SK-N-SH (cell line): ENCODE measurements around the gene AGFG2. TPM values are rescaled to one million over a fixed set of nuclear protein-coding genes. Genes with fewer than 3 reads are reported as not detected.

ENCODE experiments used
- CTCF ChIA-PET: fragments of 300-600, 350-600 bp; formaldehyde crosslinking; extraction: SDS; loops from one replicate; lab custom pipeline; 2021; lab: Yijun Ruan, JAX
- POLR2A ChIA-PET: fragments of 350-600 bp; sonication (Branson Sonifier 250); formaldehyde crosslinking; extraction: SDS; loops from one replicate; lab custom pipeline; 2020; ENCODE audit warnings: antibody characterized with exemption, inconsistent platforms; lab: Yijun Ruan, JAX
- DNase-seq: peaks from one replicate; pipeline ENCODE4 v3.0.0; 2012
- H2AFZ ChIP-seq: fragments of 200-600 bp; sonication (generic); 2 replicates; pipeline ENCODE4 v1.8.1; 2016; ENCODE audit warnings: antibody characterized with exemption, mild to moderate bottlenecking, low read depth
- H3F3A ChIP-seq: fragments of 200-600 bp; sonication (generic); replicated peaks from 2 replicates; pipeline ENCODE3; 2016; ENCODE audit warnings: antibody characterized with exemption, mild to moderate bottlenecking; ENCODE audit not compliant: insufficient read depth
- H3K27ac ChIP-seq, 2 experiments: fragments of 200-500 bp in 1 of 2; fragments of 200-600 bp in 1 of 2; sonication (Bioruptor generic) in 1 of 2; sonication (generic), shearing (Covaris generic) in 1 of 2; 2 replicates each; pipeline versions ENCODE4 v1.5.1 to v1.6.1; 2014 to 2016; ENCODE audit warnings: low read depth in 2 of 2, inconsistent platforms in 1 of 2, low read length in 1 of 2, mild to moderate bottlenecking in 1 of 2, mixed read lengths in 1 of 2
- H3K27me3 ChIP-seq: fragments of 200-600 bp; sonication (generic), shearing (Covaris generic); 2 replicates; pipeline ENCODE4 v1.6.1; 2016; ENCODE audit warnings: mixed run types; ENCODE audit not compliant: insufficient read depth
- H3K36me3 ChIP-seq, 2 experiments: fragments of 200-500 bp in 1 of 2; fragments of 200-600 bp in 1 of 2; sonication (Bioruptor generic) in 1 of 2; sonication (generic) in 1 of 2; replicated peaks in 1 of 2; 2 replicates each; pipeline versions ENCODE3 to v1.5.1; 2014 to 2016; ENCODE audit warnings: low read length in 1 of 2, mild to moderate bottlenecking in 1 of 2; ENCODE audit not compliant: insufficient read depth in 2 of 2, control insufficient read depth in 1 of 2
- H3K4me1 ChIP-seq, 2 experiments: fragments of 200-500 bp in 1 of 2; fragments of 200-600 bp in 1 of 2; sonication (Bioruptor generic) in 1 of 2; sonication (generic), shearing (Covaris generic) in 1 of 2; 2 replicates each; pipeline versions ENCODE4 v1.5.1 to v1.6.1; 2014 to 2016; ENCODE audit warnings: low read depth in 1 of 2, low read length in 1 of 2, mixed run types in 1 of 2; ENCODE audit not compliant: insufficient read depth in 2 of 2, control insufficient read depth in 1 of 2
- H3K4me2 ChIP-seq: fragments of 200-600 bp; sonication (generic), shearing (Covaris generic); 2 replicates; pipeline ENCODE4 v1.6.1; 2017; ENCODE audit warnings: mixed run types
- H3K4me3 ChIP-seq, 2 experiments: fragments of 200-500 bp in 1 of 2; fragments of 200-600 bp in 1 of 2; sonication (Bioruptor generic) in 1 of 2; sonication (generic), shearing (Covaris generic) in 1 of 2; 2 replicates each; pipeline versions ENCODE4 v1.5.1 to v1.8.1; 2014 to 2016; ENCODE audit warnings: low read depth in 2 of 2, inconsistent platforms in 1 of 2, low read length in 1 of 2, mild to moderate bottlenecking in 1 of 2, mixed read lengths in 1 of 2, moderate library complexity in 1 of 2
- H3K79me2 ChIP-seq: fragments of 200-600 bp; sonication (generic); 2 replicates; pipeline ENCODE4 v1.8.1; 2017; ENCODE audit warnings: mild to moderate bottlenecking; ENCODE audit not compliant: insufficient read depth
- H3K9ac ChIP-seq: fragments of 200-600 bp; sonication (generic); 2 replicates; pipeline ENCODE4 v1.6.1; 2017; ENCODE audit warnings: mixed run types
- H3K9me2 ChIP-seq: fragments of 200-600 bp; sonication (generic); 2 replicates; pipeline ENCODE4 v1.6.1; 2017; ENCODE audit warnings: mixed run types
- H3K9me3 ChIP-seq: fragments of 200-600 bp; sonication (generic); 2 replicates; pipeline ENCODE4 v1.6.1; 2017; ENCODE audit warnings: mixed run types, mild to moderate bottlenecking, moderate library complexity
- H4K20me1 ChIP-seq: fragments of 200-600 bp; sonication (generic); 2 replicates; pipeline ENCODE4 v1.6.1; 2017; ENCODE audit warnings: mild to moderate bottlenecking, mixed run types; ENCODE audit not compliant: insufficient read depth
- CHD2 ChIP-seq: fragments of 150-350 bp; IDR thresholded peaks from 2 replicates; pipeline ENCODE4 v1.6.1; 2018; ENCODE audit warnings: low read length; ENCODE audit not compliant: partially characterized antibody
- ELF1 ChIP-seq: IDR thresholded peaks from 2 replicates; pipeline ENCODE4 v1.4.0; 2012
- EZH2phosphoT487 ChIP-seq: fragments of 200-600 bp; sonication (generic); IDR thresholded peaks from 2 replicates; pipeline ENCODE4 v1.6.1; 2017; ENCODE audit warnings: low read depth, mixed run types, mild to moderate bottlenecking, antibody characterized with exemption, moderate library complexity, borderline replicate concordance
- FOXJ3 ChIP-seq: sonication (generic); formaldehyde crosslinking; IDR thresholded peaks from 2 replicates; pipeline ENCODE4 v1.5.1; 2020; ENCODE audit warnings: mild to moderate bottlenecking, missing genetic modification reagents
- GATA2 ChIP-seq: sonication (generic); formaldehyde crosslinking; IDR thresholded peaks from 2 replicates; pipeline ENCODE4 v1.5.0; 2020; ENCODE audit warnings: mild to moderate bottlenecking, missing genetic modification reagents
- RCOR1 ChIP-seq: fragments of 150-350 bp; IDR thresholded peaks from 2 replicates; pipeline ENCODE4 v1.6.1; 2017; ENCODE audit warnings: antibody characterized with exemption, low read length
- RFX5 ChIP-seq: IDR thresholded peaks from 2 replicates; pipeline ENCODE4 v1.6.1; 2012; ENCODE audit warnings: mild to moderate bottlenecking, improper control_type of control experiment, low read length
- TAF1 ChIP-seq: IDR thresholded peaks from 2 replicates; pipeline ENCODE4 v1.6.1; 2012; ENCODE audit warnings: low read depth, mild to moderate bottlenecking, low read length, moderate library complexity, borderline replicate concordance
- TEAD4 ChIP-seq: IDR thresholded peaks from 2 replicates; pipeline ENCODE4 v1.4.0; 2012; ENCODE audit warnings: mild to moderate bottlenecking, borderline replicate concordance; ENCODE audit not compliant: insufficient read depth
- WGBS: methylation state at CpG from one replicate; pipeline ENCODE4 v1.1.6; 2017; ENCODE audit warnings: low lambda C conversion rate; 5-methylcytosine and 5-hydroxymethylcytosine counted together
- polyA plus RNA-seq, 3 experiments: library from polyadenylated mRNA; depleted of rRNA; stranded (reverse); fragments of >200 nt; gene quantifications; 2 replicates each; pipeline ENCODE4 v1.2.3, GENCODE V29; 2012
- TF ChIP-seq, protein P1 (sequence below): IDR thresholded peaks from 2 replicates; pipeline ENCODE4 v1.4.0; 2012; ENCODE audit warnings: low read depth
- TF ChIP-seq, protein P2 (sequence below): IDR thresholded peaks from 2 replicates; pipeline ENCODE4 v1.4.0; 2012; ENCODE audit warnings: low read depth, borderline replicate concordance
- TF ChIP-seq, protein P3 (sequence below): IDR thresholded peaks from 2 replicates; pipeline ENCODE4 v1.6.1; 2012; ENCODE audit warnings: mild to moderate bottlenecking, low read depth, low read length, moderate library complexity
- TF ChIP-seq, protein P4 (sequence below): IDR thresholded peaks from 2 replicates; pipeline ENCODE4; 2012
- TF ChIP-seq, protein P5 (sequence below): IDR thresholded peaks from 2 replicates; pipeline ENCODE4 v1.4.0; 2012; ENCODE audit warnings: low read depth, borderline replicate concordance
- TF ChIP-seq, protein P6 (sequence below): fragments of 200-600 bp; sonication (generic); IDR thresholded peaks from 2 replicates; pipeline ENCODE4 v1.6.1; 2017; ENCODE audit warnings: antibody characterized with exemption, mild to moderate bottlenecking, moderate library complexity

Gene AGFG2
- polyA plus RNA-seq, 1 of the 3 experiments (the other 2 are of a cell fraction), result 23.1 TPM

DNA sequence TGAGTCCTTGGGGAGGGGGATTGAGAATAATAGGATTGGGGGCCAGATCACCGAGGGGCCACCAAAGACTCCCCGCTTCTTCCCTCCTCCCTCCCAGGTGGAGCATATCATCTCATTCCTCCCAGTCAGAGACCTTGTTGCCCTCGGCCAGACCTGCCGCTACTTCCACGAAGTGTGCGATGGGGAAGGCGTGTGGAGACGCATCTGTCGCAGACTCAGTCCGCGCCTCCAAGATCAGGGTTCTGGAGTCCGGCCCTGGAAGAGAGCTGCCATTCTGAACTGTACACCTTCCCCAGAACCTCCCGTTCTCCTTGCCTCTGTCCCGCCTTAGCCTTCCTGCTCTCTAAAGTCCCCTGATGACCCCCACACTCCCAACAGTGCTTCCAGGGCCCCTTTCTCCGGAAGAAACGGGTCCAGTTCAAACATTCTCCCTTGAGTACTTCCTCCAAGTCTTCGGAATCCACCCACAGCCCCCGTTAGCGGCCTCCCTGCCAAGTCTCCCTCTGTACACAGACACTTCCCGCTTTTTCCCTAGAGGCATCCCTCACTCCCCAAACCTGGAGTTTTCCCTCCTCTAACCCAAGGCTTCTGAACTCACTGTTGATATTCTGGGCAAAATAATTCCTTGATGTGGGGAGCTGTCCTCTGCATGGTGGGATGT lies 51.2 kb downstream of the AGFG2 start:
- ChIA-PET POLR2A (interaction anchor here (2.6 kb wide), 1 partner anchor 13 kb away, joined by 16 read pairs; the partner anchor contains the start of gene PCOLCE), CTCF (interaction anchor here (0.9 to 11.9 kb wide), 11 partner anchors 13 to 124 kb away, joined by 3 to 149 read pairs (median 6); partner anchors contain the start of gene POP7)
- Histone ChIP-seq H3K4me2 (no peak overlapping the region), H3F3A (peaks cover 7% of the 10 kb centered on the region), H3K27ac (no peak overlapping the region), H4K20me1 (peaks cover 4% of the 10 kb centered on the region), H3K9me3 (no peaks in the 10 kb centered on the region), H3K9ac (no peak overlapping the region), H3K27me3 (no peaks in the 10 kb centered on the region), H3K9me2 (no peaks in the 10 kb centered on the region), H3K4me3 (no peak overlapping the region), H3K36me3 (no peaks in the 10 kb centered on the region), H3K79me2 (peaks cover 7% of the 10 kb centered on the region), H2AFZ (no peak overlapping the region), H3K4me1 (peaks cover 0 to 3% of the 10 kb centered on the region in 2 experiments; a peak in 1 of 4 replicates)
- DNase-seq, result no peak
- 91% methylated on average over 20 of the region's 20 CpGs for WGBS
- TF ChIP-seq, protein P1, sequence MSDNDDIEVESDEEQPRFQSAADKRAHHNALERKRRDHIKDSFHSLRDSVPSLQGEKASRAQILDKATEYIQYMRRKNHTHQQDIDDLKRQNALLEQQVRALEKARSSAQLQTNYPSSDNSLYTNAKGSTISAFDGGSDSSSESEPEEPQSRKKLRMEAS, result no peak
- TF ChIP-seq, protein P2, sequence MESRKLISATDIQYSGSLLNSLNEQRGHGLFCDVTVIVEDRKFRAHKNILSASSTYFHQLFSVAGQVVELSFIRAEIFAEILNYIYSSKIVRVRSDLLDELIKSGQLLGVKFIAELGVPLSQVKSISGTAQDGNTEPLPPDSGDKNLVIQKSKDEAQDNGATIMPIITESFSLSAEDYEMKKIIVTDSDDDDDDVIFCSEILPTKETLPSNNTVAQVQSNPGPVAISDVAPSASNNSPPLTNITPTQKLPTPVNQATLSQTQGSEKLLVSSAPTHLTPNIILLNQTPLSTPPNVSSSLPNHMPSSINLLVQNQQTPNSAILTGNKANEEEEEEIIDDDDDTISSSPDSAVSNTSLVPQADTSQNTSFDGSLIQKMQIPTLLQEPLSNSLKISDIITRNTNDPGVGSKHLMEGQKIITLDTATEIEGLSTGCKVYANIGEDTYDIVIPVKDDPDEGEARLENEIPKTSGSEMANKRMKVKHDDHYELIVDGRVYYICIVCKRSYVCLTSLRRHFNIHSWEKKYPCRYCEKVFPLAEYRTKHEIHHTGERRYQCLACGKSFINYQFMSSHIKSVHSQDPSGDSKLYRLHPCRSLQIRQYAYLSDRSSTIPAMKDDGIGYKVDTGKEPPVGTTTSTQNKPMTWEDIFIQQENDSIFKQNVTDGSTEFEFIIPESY, result no peak
- TF ChIP-seq, protein P3, sequence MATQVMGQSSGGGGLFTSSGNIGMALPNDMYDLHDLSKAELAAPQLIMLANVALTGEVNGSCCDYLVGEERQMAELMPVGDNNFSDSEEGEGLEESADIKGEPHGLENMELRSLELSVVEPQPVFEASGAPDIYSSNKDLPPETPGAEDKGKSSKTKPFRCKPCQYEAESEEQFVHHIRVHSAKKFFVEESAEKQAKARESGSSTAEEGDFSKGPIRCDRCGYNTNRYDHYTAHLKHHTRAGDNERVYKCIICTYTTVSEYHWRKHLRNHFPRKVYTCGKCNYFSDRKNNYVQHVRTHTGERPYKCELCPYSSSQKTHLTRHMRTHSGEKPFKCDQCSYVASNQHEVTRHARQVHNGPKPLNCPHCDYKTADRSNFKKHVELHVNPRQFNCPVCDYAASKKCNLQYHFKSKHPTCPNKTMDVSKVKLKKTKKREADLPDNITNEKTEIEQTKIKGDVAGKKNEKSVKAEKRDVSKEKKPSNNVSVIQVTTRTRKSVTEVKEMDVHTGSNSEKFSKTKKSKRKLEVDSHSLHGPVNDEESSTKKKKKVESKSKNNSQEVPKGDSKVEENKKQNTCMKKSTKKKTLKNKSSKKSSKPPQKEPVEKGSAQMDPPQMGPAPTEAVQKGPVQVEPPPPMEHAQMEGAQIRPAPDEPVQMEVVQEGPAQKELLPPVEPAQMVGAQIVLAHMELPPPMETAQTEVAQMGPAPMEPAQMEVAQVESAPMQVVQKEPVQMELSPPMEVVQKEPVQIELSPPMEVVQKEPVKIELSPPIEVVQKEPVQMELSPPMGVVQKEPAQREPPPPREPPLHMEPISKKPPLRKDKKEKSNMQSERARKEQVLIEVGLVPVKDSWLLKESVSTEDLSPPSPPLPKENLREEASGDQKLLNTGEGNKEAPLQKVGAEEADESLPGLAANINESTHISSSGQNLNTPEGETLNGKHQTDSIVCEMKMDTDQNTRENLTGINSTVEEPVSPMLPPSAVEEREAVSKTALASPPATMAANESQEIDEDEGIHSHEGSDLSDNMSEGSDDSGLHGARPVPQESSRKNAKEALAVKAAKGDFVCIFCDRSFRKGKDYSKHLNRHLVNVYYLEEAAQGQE, result no peak
- TF ChIP-seq CHD2 (no peak), GATA2 (CRISPR knock-in tag) (no peak), ELF1 (no peak), FOXJ3 (CRISPR knock-in tag) (no peak), RFX5 (no peak), EZH2phosphoT487 (no peak), TAF1 (no peak), TEAD4 (no peak), RCOR1 (no peak)
- TF ChIP-seq, protein P4, sequence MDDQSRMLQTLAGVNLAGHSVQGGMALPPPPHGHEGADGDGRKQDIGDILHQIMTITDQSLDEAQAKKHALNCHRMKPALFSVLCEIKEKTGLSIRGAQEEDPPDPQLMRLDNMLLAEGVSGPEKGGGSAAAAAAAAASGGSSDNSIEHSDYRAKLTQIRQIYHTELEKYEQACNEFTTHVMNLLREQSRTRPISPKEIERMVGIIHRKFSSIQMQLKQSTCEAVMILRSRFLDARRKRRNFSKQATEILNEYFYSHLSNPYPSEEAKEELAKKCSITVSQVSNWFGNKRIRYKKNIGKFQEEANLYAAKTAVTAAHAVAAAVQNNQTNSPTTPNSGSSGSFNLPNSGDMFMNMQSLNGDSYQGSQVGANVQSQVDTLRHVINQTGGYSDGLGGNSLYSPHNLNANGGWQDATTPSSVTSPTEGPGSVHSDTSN, result no peak
- TF ChIP-seq, protein P5, sequence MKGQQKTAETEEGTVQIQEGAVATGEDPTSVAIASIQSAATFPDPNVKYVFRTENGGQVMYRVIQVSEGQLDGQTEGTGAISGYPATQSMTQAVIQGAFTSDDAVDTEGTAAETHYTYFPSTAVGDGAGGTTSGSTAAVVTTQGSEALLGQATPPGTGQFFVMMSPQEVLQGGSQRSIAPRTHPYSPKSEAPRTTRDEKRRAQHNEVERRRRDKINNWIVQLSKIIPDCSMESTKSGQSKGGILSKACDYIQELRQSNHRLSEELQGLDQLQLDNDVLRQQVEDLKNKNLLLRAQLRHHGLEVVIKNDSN, result no peak
- TF ChIP-seq, protein P6, sequence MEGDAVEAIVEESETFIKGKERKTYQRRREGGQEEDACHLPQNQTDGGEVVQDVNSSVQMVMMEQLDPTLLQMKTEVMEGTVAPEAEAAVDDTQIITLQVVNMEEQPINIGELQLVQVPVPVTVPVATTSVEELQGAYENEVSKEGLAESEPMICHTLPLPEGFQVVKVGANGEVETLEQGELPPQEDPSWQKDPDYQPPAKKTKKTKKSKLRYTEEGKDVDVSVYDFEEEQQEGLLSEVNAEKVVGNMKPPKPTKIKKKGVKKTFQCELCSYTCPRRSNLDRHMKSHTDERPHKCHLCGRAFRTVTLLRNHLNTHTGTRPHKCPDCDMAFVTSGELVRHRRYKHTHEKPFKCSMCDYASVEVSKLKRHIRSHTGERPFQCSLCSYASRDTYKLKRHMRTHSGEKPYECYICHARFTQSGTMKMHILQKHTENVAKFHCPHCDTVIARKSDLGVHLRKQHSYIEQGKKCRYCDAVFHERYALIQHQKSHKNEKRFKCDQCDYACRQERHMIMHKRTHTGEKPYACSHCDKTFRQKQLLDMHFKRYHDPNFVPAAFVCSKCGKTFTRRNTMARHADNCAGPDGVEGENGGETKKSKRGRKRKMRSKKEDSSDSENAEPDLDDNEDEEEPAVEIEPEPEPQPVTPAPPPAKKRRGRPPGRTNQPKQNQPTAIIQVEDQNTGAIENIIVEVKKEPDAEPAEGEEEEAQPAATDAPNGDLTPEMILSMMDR, result no peak
